HepG2 (cell line): ENCODE results near the gene RAB8A. TPM values are rescaled to one million over a fixed set of nuclear protein-coding genes. Genes with fewer than 3 reads are reported as not detected.

Experiments used
- ATAC-seq: fragments of 200-7000 bp; cut with Tn5 transposase; 3 replicates; pipeline ENCODE4 v1.9.1; 2020; ENCODE audit warnings: mild to moderate bottlenecking, moderate library complexity
- BruUV-seq: library from RNA; stranded (reverse); fragments of 400-500 nt; replicated peaks from 2 replicates; lab custom pipeline; 2021; lab: Mats Ljungman, UMichigan
- CTCF ChIA-PET: fragments of 300-600 bp; formaldehyde crosslinking; extraction: SDS; loops from one replicate; lab custom pipeline; 2021; ENCODE audit warnings: low total read pairs, inconsistent platforms, low intra/inter-chr PET ratio; lab: Yijun Ruan, JAX
- POLR2A ChIA-PET: fragments of 350-600 bp; sonication (Branson Sonifier 250); formaldehyde crosslinking; loops from one replicate; lab custom pipeline; 2020; ENCODE audit warnings: antibody characterized with exemption, inconsistent platforms; lab: Yijun Ruan, JAX
- DNase-seq: peaks from one replicate; pipeline ENCODE4 v3.0.0-alpha.2; 2015; ENCODE audit warnings: low spot score
- FAIRE-seq: peaks from 3 replicates; lab custom pipeline; 2011; peaks lifted over from hg19 to GRCh38; lab: Jason Lieb, UNC
- H2AFZ ChIP-seq: one replicate; pipeline ENCODE4 v1.6.1; 2011; ENCODE audit warnings: low read length, inconsistent platforms
- H3K27ac ChIP-seq: fragments of 300-600 bp; 3 replicates; pipeline ENCODE4 v1.8.0; 2011; ENCODE audit warnings: mixed run types, mild to moderate bottlenecking, mixed read lengths, low read length, inconsistent platforms; ENCODE audit not compliant: insufficient read depth; ENCODE audit errors: extremely low read length
- H3K27me3 ChIP-seq, 2 experiments: fragments of 200-600 bp in 1 of 2; 2 replicates in 1 of 2; 3 replicates in 1 of 2; pipeline versions ENCODE4 v1.6.0 to v1.8.0; 2011; ENCODE audit warnings: low read length in 2 of 2, mild to moderate bottlenecking in 2 of 2, moderate library complexity in 2 of 2, inconsistent platforms in 1 of 2; ENCODE audit not compliant: insufficient read depth in 2 of 2, control insufficient read depth in 1 of 2
- H3K36me3 ChIP-seq, 2 experiments: fragments of 200-600 bp in 1 of 2; replicated peaks in 1 of 2; 2 replicates in 1 of 2; 3 replicates in 1 of 2; pipeline versions ENCODE4 v1.5.1 to v1.8.0; 2011; ENCODE audit warnings: low read length in 2 of 2, inconsistent platforms in 1 of 2; ENCODE audit not compliant: insufficient read depth in 2 of 2, control insufficient read depth in 1 of 2
- H3K4me1 ChIP-seq: 2 replicates; pipeline ENCODE4 v1.5.1; 2012; ENCODE audit warnings: low read length, inconsistent platforms; ENCODE audit not compliant: insufficient read depth
- H3K4me2 ChIP-seq: 2 replicates; pipeline ENCODE4 v1.6.0; 2011; ENCODE audit warnings: low read depth, low read length, inconsistent platforms
- H3K4me3 ChIP-seq, 3 experiments: fragments of 200-600 bp in 1 of 3; sonication (generic), shearing (Covaris generic) in 1 of 3; replicated peaks in 1 of 3; 2 replicates each; pipeline ENCODE4 v1.5.1; 2011 to 2016; ENCODE audit warnings: low read length in 3 of 3, inconsistent platforms in 2 of 3, low read depth in 2 of 3, mild to moderate bottlenecking in 2 of 3, control low read depth in 1 of 3, mixed read lengths in 1 of 3; ENCODE audit not compliant: insufficient read depth in 1 of 3
- H3K79me2 ChIP-seq: one replicate; pipeline ENCODE4 v1.6.1; 2011; ENCODE audit warnings: low read length, inconsistent platforms; ENCODE audit not compliant: insufficient read depth
- H3K9ac ChIP-seq: 2 replicates; pipeline ENCODE4 v1.6.0; 2011; ENCODE audit warnings: mild to moderate bottlenecking, low read depth, low read length, inconsistent platforms; ENCODE audit not compliant: insufficient read depth
- H3K9me3 ChIP-seq: 2 replicates; pipeline ENCODE4 v1.5.1; 2012; ENCODE audit warnings: mild to moderate bottlenecking, low read length
- H4K20me1 ChIP-seq: 2 replicates; pipeline ENCODE4 v1.6.0; 2011; ENCODE audit warnings: inconsistent platforms, mild to moderate bottlenecking, low read length, moderate library complexity; ENCODE audit not compliant: insufficient read depth
- CCDC6 ChIP-seq: sonication (generic); formaldehyde crosslinking; IDR thresholded peaks from 2 replicates; pipeline ENCODE4 v1.8.1; 2022; ENCODE audit warnings: mild to moderate bottlenecking, missing genetic modification reagents, moderate library complexity
- EZH2 ChIP-seq: conservative IDR thresholded peaks from 2 replicates; pipeline ENCODE4 v1.6.1; 2012; ENCODE audit warnings: mild to moderate bottlenecking, low read depth, low read length, moderate library complexity
- KLF13 ChIP-seq: sonication (generic); formaldehyde crosslinking; IDR thresholded peaks from 2 replicates; pipeline ENCODE4 v1.4.0; 2020; ENCODE audit warnings: mild to moderate bottlenecking, missing genetic modification reagents
- PREB ChIP-seq: sonication (generic); formaldehyde crosslinking; IDR thresholded peaks from 2 replicates; pipeline ENCODE4 v1.4.0; 2020; ENCODE audit warnings: missing genetic modification reagents
- SAP130 ChIP-seq: IDR thresholded peaks from 2 replicates; pipeline ENCODE4 v1.6.1; 2016; ENCODE audit warnings: low read depth
- SOX6 ChIP-seq, 2 experiments: fragments of 450-650 bp in 1 of 2; sonication (generic) in 1 of 2; formaldehyde crosslinking in 1 of 2; IDR thresholded peaks; 2 replicates each; pipeline versions ENCODE4 v1.4.0 to v1.6.1; 2017 to 2020; ENCODE audit warnings: antibody characterized with exemption in 1 of 2, mild to moderate bottlenecking in 1 of 2, missing genetic modification reagents in 1 of 2
- SP4 ChIP-seq: sonication (generic); formaldehyde crosslinking; IDR thresholded peaks from 2 replicates; pipeline ENCODE4 v1.8.1; 2023; ENCODE audit warnings: mild to moderate bottlenecking, missing genetic modification reagents
- SUZ12 ChIP-seq: fragments of 150-350 bp; IDR thresholded peaks from 2 replicates; pipeline ENCODE4 v1.6.1; 2014; ENCODE audit warnings: low read depth, low read length
- ZFP36 ChIP-seq: fragments of 150-350 bp; IDR thresholded peaks from 2 replicates; pipeline ENCODE4 v1.6.1; 2018; ENCODE audit warnings: borderline replicate concordance, low read length, low read depth; ENCODE audit not compliant: partially characterized antibody
- ZNF160 ChIP-seq: sonication (generic); formaldehyde crosslinking; IDR thresholded peaks from 2 replicates; pipeline ENCODE4 v1.8.0; 2022; ENCODE audit warnings: mild to moderate bottlenecking, inconsistent platforms, missing genetic modification reagents
- ZNF224 ChIP-seq: sonication (generic); formaldehyde crosslinking; IDR thresholded peaks from 2 replicates; pipeline ENCODE4 v1.5.0; 2020; ENCODE audit warnings: mild to moderate bottlenecking, missing genetic modification reagents
- ZNF326 ChIP-seq: sonication (generic); formaldehyde crosslinking; IDR thresholded peaks from 2 replicates; pipeline ENCODE4 v1.4.0; 2020; ENCODE audit warnings: missing genetic modification reagents, borderline replicate concordance
- ZNF83 ChIP-seq: sonication (generic); formaldehyde crosslinking; IDR thresholded peaks from 2 replicates; pipeline ENCODE4 v1.4.0; 2020; ENCODE audit warnings: missing genetic modification reagents, mild to moderate bottlenecking, borderline replicate concordance
- WGBS: methylation state at CpG from one replicate; pipeline ENCODE4 v1.1.6; 2017; ENCODE audit warnings: low lambda C conversion rate; 5-methylcytosine and 5-hydroxymethylcytosine counted together
- in situ Hi-C: cut with HindIII; loops from 2 replicates; pipeline ENCODE4 v1.10.0; 2017; ENCODE audit warnings: low pct_unique_long_range_greater_than_20kb; ENCODE audit not compliant: extremely low pct_ligation_motif_present
- intact Hi-C: fragments of 100-400 bp; cut with micrococcal nuclease; formaldehyde crosslinking; loops from one replicate; pipeline ENCODE4 v1.10.0; 2022; ENCODE audit not compliant: unreplicated experiment
- polyA plus RNA-seq, 8 experiments: library from polyadenylated mRNA; depleted of rRNA in 3 of 8; stranded (reverse) in 7 of 8; unstranded in 1 of 8; fragments of >200 nt; fragmentation: Illumina TruSeq in 4 of 8; extraction: Trizol in 4 of 8; gene quantifications; 2 replicates each; pipeline versions ENCODE4 v1.2.1 to v1.2.3, GENCODE V29; 2011 to 2016; ENCODE audit warnings: low read depth in 4 of 8, missing spikeins in 1 of 8, mixed read lengths in 1 of 8; ENCODE audit not compliant: insufficient read depth in 1 of 8
- total RNA-seq, 5 experiments: library from RNA; depleted of rRNA; stranded (reverse); fragments of >200 nt; fragmentation: Illumina TruSeq; extraction: Trizol; gene quantifications; 2 replicates each; pipeline ENCODE4 v1.2.3, GENCODE V29; 2016; ENCODE audit warnings: low read depth in 1 of 5
- TF ChIP-seq, protein P1 (sequence below): sonication (generic); formaldehyde crosslinking; IDR thresholded peaks from 2 replicates; pipeline ENCODE4 v1.4.0; 2020; ENCODE audit warnings: missing genetic modification reagents
- TF ChIP-seq, protein P2 (sequence below): IDR thresholded peaks from 2 replicates; pipeline ENCODE4 v1.6.1; 2018; ENCODE audit warnings: missing genetic modification reagents
- TF ChIP-seq, protein P3 (sequence below): sonication (generic); formaldehyde crosslinking; conservative IDR thresholded peaks from 2 replicates; pipeline ENCODE4 v1.4.0; 2020; ENCODE audit warnings: missing genetic modification reagents

Gene RAB8A
- total and polyA plus RNA-seq, 2 of the 13 experiments (the other 11 are each of a cell fraction or from before 2014, with no cell fraction given) = 36.7 to 45.0 TPM

- Histone ChIP-seq H3K4me2 (no peak overlapping the region), H3K27me3 (no peaks in the 10 kb centered on the region), H2AFZ (no peak overlapping the region), H4K20me1 (0 out of 2 replicates have a peak, but pooled peaks cover 2% of the 10 kb centered on the region), H3K4me3 (no peak overlapping the region), H3K36me3 (peaks cover 18 to 43% of the 10 kb centered on the region in 2 experiments; a peak in 4 of 5 replicates), H3K9me3 (no peaks in the 10 kb centered on the region), H3K9ac (no peak overlapping the region), H3K4me1 (peaks cover 37% of the 10 kb centered on the region), H3K27ac (no peak overlapping the region), H3K79me2 (peaks cover 23% of the 10 kb centered on the region)
- ChIA-PET CTCF (no interaction called here), POLR2A (no interaction called here)
- in situ Hi-C loops = no loop called here
- no peak for ATAC-seq
- intact Hi-C loops = no loop called here
- no peak for FAIRE-seq
- DNase-seq = no peak
- no TSS peak for BruUV-seq
- WGBS = 98% methylated on average over 6 of the region's 12 CpGs
- TF ChIP-seq, protein P1, sequence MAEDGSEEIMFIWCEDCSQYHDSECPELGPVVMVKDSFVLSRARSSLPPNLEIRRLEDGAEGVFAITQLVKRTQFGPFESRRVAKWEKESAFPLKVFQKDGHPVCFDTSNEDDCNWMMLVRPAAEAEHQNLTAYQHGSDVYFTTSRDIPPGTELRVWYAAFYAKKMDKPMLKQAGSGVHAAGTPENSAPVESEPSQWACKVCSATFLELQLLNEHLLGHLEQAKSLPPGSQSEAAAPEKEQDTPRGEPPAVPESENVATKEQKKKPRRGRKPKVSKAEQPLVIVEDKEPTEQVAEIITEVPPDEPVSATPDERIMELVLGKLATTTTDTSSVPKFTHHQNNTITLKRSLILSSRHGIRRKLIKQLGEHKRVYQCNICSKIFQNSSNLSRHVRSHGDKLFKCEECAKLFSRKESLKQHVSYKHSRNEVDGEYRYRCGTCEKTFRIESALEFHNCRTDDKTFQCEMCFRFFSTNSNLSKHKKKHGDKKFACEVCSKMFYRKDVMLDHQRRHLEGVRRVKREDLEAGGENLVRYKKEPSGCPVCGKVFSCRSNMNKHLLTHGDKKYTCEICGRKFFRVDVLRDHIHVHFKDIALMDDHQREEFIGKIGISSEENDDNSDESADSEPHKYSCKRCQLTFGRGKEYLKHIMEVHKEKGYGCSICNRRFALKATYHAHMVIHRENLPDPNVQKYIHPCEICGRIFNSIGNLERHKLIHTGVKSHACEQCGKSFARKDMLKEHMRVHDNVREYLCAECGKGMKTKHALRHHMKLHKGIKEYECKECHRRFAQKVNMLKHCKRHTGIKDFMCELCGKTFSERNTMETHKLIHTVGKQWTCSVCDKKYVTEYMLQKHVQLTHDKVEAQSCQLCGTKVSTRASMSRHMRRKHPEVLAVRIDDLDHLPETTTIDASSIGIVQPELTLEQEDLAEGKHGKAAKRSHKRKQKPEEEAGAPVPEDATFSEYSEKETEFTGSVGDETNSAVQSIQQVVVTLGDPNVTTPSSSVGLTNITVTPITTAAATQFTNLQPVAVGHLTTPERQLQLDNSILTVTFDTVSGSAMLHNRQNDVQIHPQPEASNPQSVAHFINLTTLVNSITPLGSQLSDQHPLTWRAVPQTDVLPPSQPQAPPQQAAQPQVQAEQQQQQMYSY (CRISPR knock-in tag) = no peak
- TF ChIP-seq SAP130 (CRISPR knock-in tag) (no peak), ZNF160 (CRISPR knock-in tag) (no peak), SP4 (CRISPR knock-in tag) (no peak), SUZ12 (no peak), ZNF224 (CRISPR knock-in tag) (no peak), ZFP36 (no peak), ZNF83 (CRISPR knock-in tag) (no peak), PREB (CRISPR knock-in tag) (no peak), SOX6 (IDR thresholded peaks at IDR 0.05) (no peak), SOX6 (CRISPR knock-in tag; IDR thresholded peaks at IDR 0.05) (no peak), CCDC6 (no peak), KLF13 (CRISPR knock-in tag) (no peak), ZNF326 (no peak), EZH2 (no peak)
- TF ChIP-seq, protein P2, sequence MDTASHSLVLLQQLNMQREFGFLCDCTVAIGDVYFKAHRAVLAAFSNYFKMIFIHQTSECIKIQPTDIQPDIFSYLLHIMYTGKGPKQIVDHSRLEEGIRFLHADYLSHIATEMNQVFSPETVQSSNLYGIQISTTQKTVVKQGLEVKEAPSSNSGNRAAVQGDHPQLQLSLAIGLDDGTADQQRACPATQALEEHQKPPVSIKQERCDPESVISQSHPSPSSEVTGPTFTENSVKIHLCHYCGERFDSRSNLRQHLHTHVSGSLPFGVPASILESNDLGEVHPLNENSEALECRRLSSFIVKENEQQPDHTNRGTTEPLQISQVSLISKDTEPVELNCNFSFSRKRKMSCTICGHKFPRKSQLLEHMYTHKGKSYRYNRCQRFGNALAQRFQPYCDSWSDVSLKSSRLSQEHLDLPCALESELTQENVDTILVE (CRISPR knock-in tag) = no peak
- TF ChIP-seq, protein P3, sequence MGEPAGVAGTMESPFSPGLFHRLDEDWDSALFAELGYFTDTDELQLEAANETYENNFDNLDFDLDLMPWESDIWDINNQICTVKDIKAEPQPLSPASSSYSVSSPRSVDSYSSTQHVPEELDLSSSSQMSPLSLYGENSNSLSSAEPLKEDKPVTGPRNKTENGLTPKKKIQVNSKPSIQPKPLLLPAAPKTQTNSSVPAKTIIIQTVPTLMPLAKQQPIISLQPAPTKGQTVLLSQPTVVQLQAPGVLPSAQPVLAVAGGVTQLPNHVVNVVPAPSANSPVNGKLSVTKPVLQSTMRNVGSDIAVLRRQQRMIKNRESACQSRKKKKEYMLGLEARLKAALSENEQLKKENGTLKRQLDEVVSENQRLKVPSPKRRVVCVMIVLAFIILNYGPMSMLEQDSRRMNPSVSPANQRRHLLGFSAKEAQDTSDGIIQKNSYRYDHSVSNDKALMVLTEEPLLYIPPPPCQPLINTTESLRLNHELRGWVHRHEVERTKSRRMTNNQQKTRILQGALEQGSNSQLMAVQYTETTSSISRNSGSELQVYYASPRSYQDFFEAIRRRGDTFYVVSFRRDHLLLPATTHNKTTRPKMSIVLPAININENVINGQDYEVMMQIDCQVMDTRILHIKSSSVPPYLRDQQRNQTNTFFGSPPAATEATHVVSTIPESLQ (CRISPR knock-in tag) = no peak
Measured at GRCh38 chr19:16118489-16119033, 6.9 kb downstream of the RAB8A start.
